A673 (cell line): ENCODE data around the gene RAB3A.

Experiments used
- CTCF ChIP-seq: fragments of 300-800, 200-600 bp; sonication (generic); conservative IDR thresholded peaks from 2 replicates; pipeline ENCODE4 v1.5.1; 2017; ENCODE audit warnings: low read depth, mild to moderate bottlenecking, antibody characterized with exemption, low read length, moderate library complexity, mixed read lengths
- EZH2 ChIP-seq: fragments of 200-600 bp; sonication (generic); IDR thresholded peaks from 2 replicates; pipeline ENCODE4 v1.6.1; 2017; ENCODE audit warnings: borderline replicate concordance, low read depth, mild to moderate bottlenecking, mixed read lengths, antibody characterized with exemption, low read length; ENCODE audit not compliant: poor library complexity, severe bottlenecking

GRCh38 chr19:18176367-18177310 lies 27.2 kb downstream of the RAB3A start:
- TF ChIP-seq CTCF, result no peak
- no peak for TF ChIP-seq EZH2
